ENCODE data around the gene ZDHHC14. TPM values are rescaled to one million over a fixed set of nuclear protein-coding genes. Genes with fewer than 3 reads are reported as not detected.

Gene ZDHHC14
- total RNA-seq, 1 experiment from 2014 or later = 1.7 TPM

DNA sequence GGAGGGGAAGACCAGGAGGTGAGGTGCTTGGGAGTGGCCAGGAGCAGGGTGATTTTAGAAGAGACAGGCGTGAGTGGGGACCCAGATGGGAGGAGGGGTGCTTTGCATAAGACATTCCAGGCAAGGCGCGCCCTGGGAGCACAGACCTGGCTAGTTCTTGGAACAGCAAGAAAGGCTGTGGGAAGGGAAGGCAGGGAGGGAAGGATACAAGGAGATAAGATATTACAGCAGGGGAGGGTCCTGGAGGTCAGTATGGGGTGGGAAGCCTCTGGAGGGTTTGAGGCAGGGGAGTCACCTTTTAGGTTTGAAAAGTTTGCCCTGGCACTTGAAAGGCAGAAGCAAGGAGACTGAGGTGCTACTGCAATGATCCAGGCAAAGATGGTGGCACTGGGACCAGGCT is 111.8 kb downstream of the ZDHHC14 start:
- H3K56ac ChIP-seq (ENCODE audit: insufficient read length, low read depth, low read length) = no peak overlapping the region
- H2BK20ac ChIP-seq (ENCODE audit: low read depth, low read length, poor library complexity, severe bottlenecking) = no peak overlapping the region
- H3K14ac ChIP-seq (ENCODE audit: insufficient read depth, low read length) = no peak overlapping the region
- no peaks in the 10 kb centered on the region for H4K20me1 ChIP-seq (ENCODE audit: control insufficient read depth, insufficient read depth, insufficient read length)
- no peak overlapping the region for H2BK12ac ChIP-seq (ENCODE audit: insufficient read length, low read depth, low read length)
- H4K5ac ChIP-seq (ENCODE audit: insufficient read length, low read depth, low read length) = no peak overlapping the region
- Mint-ChIP-seq H3K27ac (no peak overlapping the region), H3K36me3 (ENCODE audit: insufficient read depth in 1 of 3, low read depth in 3 of 3) (peaks cover 0 to 3% (median 0%) of the 10 kb centered on the region in 3 experiments; a peak in 2 of 7 replicates), H3K9me3 (peaks cover 0 to 3% of the 10 kb centered on the region in 2 experiments; a peak in 2 of 5 replicates), H3K4me3 (no peak overlapping the region), H3K4me1 (peaks cover 23 to 30% of the 10 kb centered on the region in 2 experiments), H3K27me3 (ENCODE audit: low read depth) (no peaks in the 10 kb centered on the region; the same call in 1 of the 2 replicates)
- H2BK5ac ChIP-seq (ENCODE audit: insufficient read length, low read length) = no peak overlapping the region
- no peaks in the 10 kb centered on the region for H3K79me2 ChIP-seq (ENCODE audit: insufficient read depth, low read length)
- H3K23me2 ChIP-seq (ENCODE audit: insufficient read length, low read depth, low read length, poor library complexity, severe bottlenecking) = no peaks in the 10 kb centered on the region
- DNase-seq = no peak
- H3K4ac ChIP-seq (ENCODE audit: low read depth, low read length) = no peak overlapping the region
- no peak overlapping the region for H3K4me2 ChIP-seq (ENCODE audit: insufficient read depth, insufficient read length, low read length)
- no peak overlapping the region for H4K8ac ChIP-seq (replicated peaks; ENCODE audit: insufficient read length, low read depth, low read length)
- H4K91ac ChIP-seq (ENCODE audit: insufficient read length, low read depth, low read length) = no peak overlapping the region
- H3K18ac ChIP-seq (ENCODE audit: insufficient read length, low read depth, low read length) = no peak overlapping the region
- no peak overlapping the region for H2BK15ac ChIP-seq (ENCODE audit: low read depth, low read length)
- H2AFZ ChIP-seq (ENCODE audit: low read length) = no peak overlapping the region
- H2BK120ac ChIP-seq (ENCODE audit: low read depth, low read length, poor library complexity, severe bottlenecking) = no peak overlapping the region
- WGBS (ENCODE audit: extremely low coverage, insufficient read length, low lambda C conversion rate) = no CpG with 5 or more reads among the region's 3 CpGs
- H3K4me1 ChIP-seq (ENCODE audit: insufficient read depth, low read length) = peaks cover 5% of the 10 kb centered on the region
- no peak overlapping the region for H3K9ac ChIP-seq (ENCODE audit: extremely low read depth, insufficient read length, low read length)
- no peaks in the 10 kb centered on the region for H3K27me3 ChIP-seq (ENCODE audit: insufficient read depth, low read length)
- no peaks in the 10 kb centered on the region for H3K9me3 ChIP-seq (ENCODE audit: control insufficient read depth, low read depth, low read length)
- no peak overlapping the region for H3K23ac ChIP-seq (ENCODE audit: insufficient read length, low read depth, low read length)
- H3K27ac ChIP-seq (ENCODE audit: insufficient read length, low read depth, low read length) = no peak overlapping the region
- H3T11ph ChIP-seq (ENCODE audit: low read length) = no peak overlapping the region
- H2AK5ac ChIP-seq (ENCODE audit: insufficient read length, low read length) = no peak overlapping the region
- no peak for TF ChIP-seq CTCF (conservative IDR thresholded peaks at IDR 0.05)
- no peaks in the 10 kb centered on the region for H3K79me1 ChIP-seq (ENCODE audit: insufficient read depth, low read depth, low read length, poor library complexity, severe bottlenecking)

All from H9 (cell line).